GM12892 (cell line): ENCODE measurements around the gene PPFIA4.

Source experiments
- DNase-seq: peaks from one replicate; pipeline ENCODE4 v3.0.0; 2011; ENCODE audit not compliant: insufficient read length
- FAIRE-seq: peaks from 2 replicates; lab custom pipeline; 2011; peaks lifted over from hg19 to GRCh38; lab: Jason Lieb, UNC
- POLR2A ChIP-seq: IDR thresholded peaks from 2 replicates; pipeline ENCODE4 v1.6.1; 2011; ENCODE audit warnings: low read depth, low read length, control low read depth
- POLR2AphosphoS5 ChIP-seq: IDR thresholded peaks from 2 replicates; pipeline ENCODE4 v1.6.1; 2011; ENCODE audit warnings: low read depth, low read length, control low read depth
- TAF1 ChIP-seq: IDR thresholded peaks from 2 replicates; pipeline ENCODE4 v1.6.1; 2011; ENCODE audit warnings: low read depth, mild to moderate bottlenecking, control low read depth, low read length, borderline replicate concordance

The PPFIA4 gene

DNA sequence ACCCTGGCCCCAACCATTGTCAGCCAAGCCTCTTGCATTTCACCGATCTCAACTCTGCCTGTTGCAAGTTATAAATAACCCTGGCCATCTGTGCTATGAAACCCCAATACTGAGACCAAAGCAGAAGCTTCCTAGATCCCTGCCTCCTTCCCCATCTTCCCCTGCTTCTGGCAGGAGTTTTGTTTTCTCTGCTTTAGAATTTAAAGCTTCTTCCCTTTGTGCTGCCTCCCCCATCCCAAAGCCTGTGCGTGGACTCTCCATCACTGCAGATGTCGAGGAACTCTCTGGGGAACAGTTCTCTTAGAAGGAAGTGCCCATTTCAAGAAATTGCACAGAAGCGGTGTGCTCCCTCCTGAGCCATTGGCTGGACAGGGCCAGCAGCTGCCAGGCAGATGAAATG, 76.9 kb downstream of the PPFIA4 start:
- FAIRE-seq (no peak), DNase-seq (no peak)
- no peak for TF ChIP-seq TAF1
- no peak for TF ChIP-seq POLR2AphosphoS5
- TF ChIP-seq POLR2A: no peak

DNA sequence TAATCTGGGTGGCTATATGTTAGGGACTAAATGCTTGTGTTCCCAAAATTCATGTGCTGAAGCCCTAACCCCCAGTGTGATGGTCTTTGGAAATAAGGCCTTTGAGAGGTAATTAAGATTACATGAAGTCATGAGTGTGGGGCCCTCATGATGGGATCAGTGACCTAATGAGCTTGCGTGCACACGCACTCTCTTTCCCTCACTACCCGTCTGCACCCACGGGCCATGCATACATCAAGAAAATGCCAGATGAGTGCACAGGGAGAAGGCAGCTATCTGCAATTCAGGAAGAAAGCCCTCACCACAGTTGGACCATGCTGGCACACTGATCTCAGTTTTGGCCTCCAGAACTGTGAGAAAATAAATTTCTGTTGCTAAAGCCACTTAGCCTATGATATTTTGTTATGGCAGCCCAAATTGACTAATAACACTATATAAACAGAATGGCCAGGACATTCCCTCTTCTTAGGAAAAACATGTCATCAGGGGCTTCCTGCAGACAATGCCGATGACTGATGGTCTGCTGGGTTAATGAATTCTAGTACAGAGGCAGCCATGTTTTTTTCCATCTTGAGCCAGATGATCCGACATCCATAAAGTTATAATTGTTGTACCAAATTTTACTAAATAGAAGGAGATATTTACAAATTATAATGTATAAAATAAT, 77.7 kb downstream of the PPFIA4 start:
- no peak for DNase-seq
- no peak for FAIRE-seq
- no peak for TF ChIP-seq POLR2A
- TF ChIP-seq POLR2AphosphoS5: no peak
- TF ChIP-seq TAF1: no peak

DNA sequence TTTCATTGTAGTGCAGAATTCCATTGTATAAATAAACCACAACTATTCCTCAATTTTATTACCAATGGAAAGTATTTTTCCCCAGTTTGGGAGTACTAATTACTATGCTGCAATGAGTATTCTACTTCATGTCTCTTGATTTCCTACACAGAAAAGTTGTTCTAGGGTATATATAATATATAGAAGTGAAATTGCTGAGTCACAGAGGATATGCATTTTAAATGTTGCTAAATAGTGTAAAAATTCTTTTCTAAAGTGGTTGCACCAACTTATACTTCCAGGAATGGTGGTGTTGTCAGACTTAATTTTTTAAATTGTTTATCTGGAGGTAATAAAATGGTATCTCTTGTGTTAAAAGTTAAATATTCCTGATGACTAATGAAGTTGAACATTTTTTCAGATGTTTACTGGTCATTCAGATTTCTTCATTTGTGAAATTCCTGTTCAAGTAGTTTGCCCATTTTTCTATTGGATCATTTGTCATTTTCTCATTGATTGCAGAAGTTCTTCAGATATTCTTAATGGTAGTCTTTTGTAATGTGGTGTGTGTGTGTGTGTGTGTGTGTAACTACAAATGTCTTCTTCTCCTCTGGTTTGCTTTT, 78.6 kb downstream of the PPFIA4 start:
- DNase-seq (no peak), FAIRE-seq (no peak)
- TF ChIP-seq TAF1: no peak
- TF ChIP-seq POLR2A: no peak
- TF ChIP-seq POLR2AphosphoS5: no peak

DNA sequence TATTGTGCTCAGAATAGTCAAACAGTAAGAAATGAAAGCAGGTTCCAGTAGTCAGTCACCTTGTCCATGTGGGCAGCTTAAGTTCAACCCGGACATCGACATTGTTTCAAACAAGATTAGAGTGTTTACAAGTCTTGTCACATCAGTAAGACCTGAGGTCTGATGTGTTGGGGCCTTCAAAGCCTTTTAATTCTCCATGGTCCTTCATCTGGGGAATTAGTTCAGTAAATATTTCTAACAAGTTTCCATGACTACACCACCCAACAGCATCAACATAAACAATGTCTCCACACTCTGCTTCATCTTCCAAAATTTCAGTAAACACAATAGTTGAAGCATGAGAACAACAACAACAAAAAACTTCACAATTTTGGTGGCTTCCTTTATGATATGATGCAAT, 86.2 kb downstream of the PPFIA4 start:
- no peak for TF ChIP-seq POLR2A
- no peak for TF ChIP-seq TAF1
- no peak for TF ChIP-seq POLR2AphosphoS5
- DNase-seq: no peak
- no peak for FAIRE-seq

DNA sequence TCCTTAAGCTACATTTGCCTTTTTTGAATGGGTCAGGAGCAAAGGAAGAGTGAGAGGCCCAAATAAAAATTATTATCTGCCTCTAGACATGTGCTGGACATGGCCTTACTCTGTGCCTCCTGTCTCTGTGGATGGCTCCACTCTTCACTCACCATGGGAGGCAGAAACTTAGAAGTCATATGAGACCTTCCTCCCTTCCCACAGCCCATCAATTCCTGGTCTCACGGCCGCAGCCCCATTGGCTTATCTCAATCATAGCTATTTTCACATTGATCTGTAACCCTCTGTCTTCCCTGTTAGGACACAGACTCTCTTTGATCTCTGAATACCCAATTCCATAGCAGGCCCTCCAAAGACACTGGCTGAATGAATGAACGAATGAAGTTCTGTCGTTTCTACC, 87.0 kb downstream of the PPFIA4 start:
- DNase-seq (no peak), FAIRE-seq (no peak)

DNA sequence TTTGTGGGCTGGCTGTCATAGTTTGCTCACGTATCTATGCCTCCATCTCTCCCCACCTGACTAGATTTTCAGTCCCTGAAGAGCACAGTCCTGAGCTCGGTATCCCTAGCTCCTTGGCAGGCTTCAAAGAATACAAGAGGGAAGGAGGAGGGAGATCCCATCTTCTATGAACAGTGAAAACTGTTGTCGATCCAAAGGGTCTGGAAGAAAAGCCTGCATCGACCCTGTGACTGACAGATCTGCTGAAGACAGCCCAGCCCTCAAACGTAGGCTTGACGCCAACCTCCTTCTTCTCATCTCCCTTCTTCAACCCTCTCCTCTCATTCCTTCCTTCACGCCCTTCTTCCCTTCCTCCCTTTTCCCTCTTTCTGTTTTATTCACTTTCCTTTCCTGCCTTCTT, 87.9 kb downstream of the PPFIA4 start:
- DNase-seq (no peak), FAIRE-seq (no peak)
- TF ChIP-seq POLR2AphosphoS5: no peak
- no peak for TF ChIP-seq TAF1
- TF ChIP-seq POLR2A: no peak

More for the DNA sequence above, 87.0 kb downstream of the PPFIA4 start:
- no peak for TF ChIP-seq POLR2AphosphoS5
- TF ChIP-seq TAF1: no peak
- no peak for TF ChIP-seq POLR2A

DNA sequence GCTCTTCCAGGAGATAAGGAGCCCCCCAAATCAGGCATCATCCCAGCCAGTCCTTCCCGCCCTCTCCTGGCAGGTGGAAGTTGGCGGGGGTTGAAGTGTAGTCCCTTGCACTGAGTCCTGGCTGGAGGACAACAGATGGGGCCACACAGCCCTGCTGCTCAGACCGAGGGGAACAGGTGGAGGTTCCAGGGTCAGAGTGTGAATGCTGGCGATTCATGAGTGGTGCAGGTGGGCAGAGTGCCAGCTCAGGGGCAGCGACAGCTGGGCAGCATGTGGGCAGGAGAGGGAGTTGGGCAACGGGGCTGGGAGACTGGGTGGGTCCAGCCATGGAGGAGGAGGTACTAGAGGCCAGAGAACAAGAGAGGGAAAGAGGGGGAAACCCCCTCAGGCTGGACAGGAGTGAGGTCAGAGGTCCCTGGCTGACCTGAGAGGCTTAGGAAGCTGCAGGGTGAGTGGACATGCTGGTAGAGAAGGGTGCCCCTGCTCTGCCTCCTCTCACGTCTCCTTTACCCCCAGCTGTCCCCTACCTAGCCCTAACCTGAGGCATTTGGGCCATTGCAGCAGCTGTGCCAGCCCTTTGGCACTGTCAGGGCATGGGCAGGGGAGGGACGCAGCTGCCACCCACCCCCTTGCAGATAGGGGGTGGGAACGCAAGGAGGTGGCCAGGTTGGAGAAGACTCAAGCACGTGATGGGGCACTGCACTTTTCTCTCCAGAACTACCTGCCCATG, 90.0 kb downstream of the PPFIA4 start:
- no peak for DNase-seq
- no peak for TF ChIP-seq POLR2AphosphoS5
- TF ChIP-seq TAF1: no peak
- no peak for TF ChIP-seq POLR2A
- no peak for FAIRE-seq

DNA sequence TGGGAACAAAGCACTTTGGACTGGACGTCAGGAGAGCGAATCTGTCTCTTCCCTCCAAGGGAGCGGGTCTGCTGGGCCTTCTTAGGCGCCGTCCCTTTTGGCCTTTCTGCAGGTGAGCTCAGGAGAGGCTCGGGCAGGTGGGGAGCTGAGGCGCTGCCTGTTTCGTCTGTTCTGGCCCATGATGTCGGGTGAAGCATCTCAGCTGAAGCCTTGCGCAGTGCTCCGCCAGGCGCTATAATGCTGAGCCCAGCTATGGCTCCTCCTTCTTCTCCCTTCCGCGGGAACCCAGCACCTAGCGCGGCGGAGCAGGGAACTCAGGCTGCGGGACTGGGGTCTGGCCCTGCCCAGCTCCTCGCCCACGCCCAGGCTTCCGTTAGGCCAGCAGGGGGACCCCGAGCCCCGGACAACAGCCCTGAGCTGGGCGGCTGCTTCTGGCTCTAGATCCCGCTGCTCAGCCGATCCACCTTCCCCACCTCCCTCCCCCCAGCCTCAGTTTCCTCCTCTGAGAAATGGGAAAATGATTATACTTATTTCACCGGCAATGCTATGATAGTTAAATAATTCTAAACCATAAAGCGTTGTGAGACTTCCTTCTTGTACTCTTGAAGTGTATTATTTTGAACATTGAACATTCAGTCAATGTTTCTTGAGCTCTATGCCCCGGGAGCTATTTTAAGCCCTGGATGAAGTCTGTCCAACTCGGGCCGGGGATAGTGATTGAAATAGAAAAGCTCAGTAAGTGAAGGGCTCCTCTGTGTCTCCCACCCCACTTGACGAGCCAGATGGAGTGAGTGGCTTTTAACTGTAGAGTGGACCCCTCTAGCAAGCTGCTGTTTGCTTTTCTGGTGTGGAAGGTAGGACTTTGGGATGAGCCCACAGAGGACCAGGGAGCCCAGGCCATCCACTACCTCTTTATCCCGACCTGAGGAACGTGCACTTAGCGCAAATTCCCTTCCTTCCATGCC, 91.6 kb downstream of the PPFIA4 start:
- FAIRE-seq (no peak), DNase-seq (peak; percentile 64)
- TF ChIP-seq POLR2A (no peak), POLR2AphosphoS5 (no peak), TAF1 (no peak)

DNA sequence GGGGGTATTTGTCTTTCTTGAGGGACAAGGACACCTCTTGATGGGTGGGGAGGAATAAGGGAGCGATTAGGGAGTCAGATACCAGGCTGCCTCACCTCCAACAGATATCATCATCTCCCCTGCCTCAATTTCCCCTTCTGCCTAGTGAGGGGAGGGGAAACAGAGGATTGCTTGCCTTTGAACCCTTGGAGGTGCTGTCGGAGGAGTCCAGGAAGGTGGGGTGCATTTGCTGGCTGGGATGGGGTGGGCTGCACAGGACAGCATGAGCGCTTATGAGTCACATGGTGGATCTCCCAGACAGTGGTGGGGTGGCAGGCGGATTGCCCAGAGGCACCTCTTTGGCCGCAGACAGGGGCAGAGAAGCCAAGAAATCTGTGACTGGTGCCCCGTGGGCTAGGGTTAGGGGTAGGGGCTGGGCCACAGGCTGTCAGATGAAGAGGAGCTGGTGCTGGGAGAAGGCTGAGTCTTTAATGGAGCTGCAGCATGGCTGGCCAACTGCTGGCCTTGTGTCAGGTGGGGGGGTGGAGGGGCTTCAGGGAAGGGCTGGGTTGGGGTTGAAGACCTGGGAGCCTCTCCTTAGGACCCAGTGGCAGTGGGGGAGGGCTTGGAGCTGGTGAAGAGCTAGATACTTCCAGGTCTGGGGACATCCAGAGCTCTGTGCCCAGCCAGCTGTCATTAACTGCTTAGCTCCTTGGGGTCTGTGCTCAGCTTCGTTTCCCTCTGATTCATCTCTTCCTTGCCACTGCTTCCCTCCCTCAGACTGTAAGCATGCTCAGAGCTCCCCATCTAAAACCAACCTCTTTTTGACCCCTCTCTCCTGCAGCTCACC, 94.2 kb downstream of the PPFIA4 start:
- FAIRE-seq (no peak), DNase-seq (no peak)
- TF ChIP-seq POLR2A: no peak
- TF ChIP-seq POLR2AphosphoS5: no peak
- TF ChIP-seq TAF1: no peak
